Left forelimb (tissue), 1 donor: ENCODE measurements around the gene SLC16A12.

Experiments
- DNase-seq: peaks from one replicate; pipeline ENCODE4 v3.0.0-alpha.2; 2018; ENCODE audit warnings: low spot score

Gene SLC16A12

GRCh38 chr10:89390476-89391225 lies 144.7 kb downstream of the SLC16A12 start:
- no peak for DNase-seq

- DNase-seq: no peak
These were observed 146.1 kb downstream of the SLC16A12 start for GRCh38 chr10:89389254-89389653.

GRCh38 chr10:89388806-89389205 lies 146.6 kb downstream of the SLC16A12 start:
- no peak for DNase-seq

- no peak for DNase-seq
These were observed 150.7 kb downstream of the SLC16A12 start for GRCh38 chr10:89384474-89385340.

GRCh38 chr10:89382757-89383156 lies 152.6 kb downstream of the SLC16A12 start:
- no peak for DNase-seq
